Measurements from ENCODE around the gene OPCML. TPM values are rescaled to one million over a fixed set of nuclear protein-coding genes. Genes with fewer than 3 reads are reported as not detected.

OPCML gene
- total RNA-seq, 4 donors from 2014 or later = 0.15 TPM; not detected in 3

- DNase-seq (ENCODE audit: low spot score in 2 of 2) = no peak
- H3K27ac ChIP-seq = no peak overlapping the region
- WGBS = 79% methylated on average over 7 of the region's 7 CpGs
- H3K4me1 ChIP-seq = no peaks in the 10 kb centered on the region
- H3K9me3 ChIP-seq = no peaks in the 10 kb centered on the region
- peaks cover 4% of the 10 kb centered on the region for H3K27me3 ChIP-seq
- no peak for TF ChIP-seq CTCF (IDR thresholded peaks at IDR 0.05)
- no peak for TF ChIP-seq EP300 (IDR thresholded peaks at IDR 0.05)
- TF ChIP-seq POLR2AphosphoS5 (IDR thresholded peaks at IDR 0.05) = no peak
- no peak for TF ChIP-seq POLR2A (IDR thresholded peaks at IDR 0.05)
- no peaks in the 10 kb centered on the region for H3K36me3 ChIP-seq
- no peak overlapping the region for H3K4me3 ChIP-seq
Observed at GRCh38 chr11:132451942-132452601, 1080.2 kb downstream of the OPCML start.

- 86% methylated on average over 3 of the region's 3 CpGs for WGBS
- H3K27me3 ChIP-seq = peaks cover 4% of the 10 kb centered on the region
Observed at GRCh38 chr11:132450631-132451030, 1081.7 kb downstream of the OPCML start.

GRCh38 chr11:132448334-132448995 lies 1083.8 kb downstream of the OPCML start:
- 89% methylated on average over 4 of the region's 4 CpGs for WGBS
- Histone ChIP-seq H3K27me3 (no peaks in the 10 kb centered on the region), H3K27ac (no peak overlapping the region), H3K36me3 (no peaks in the 10 kb centered on the region), H3K9me3 (no peaks in the 10 kb centered on the region), H3K4me1 (no peaks in the 10 kb centered on the region), H3K4me3 (no peak overlapping the region)
- TF ChIP-seq POLR2A (IDR thresholded peaks at IDR 0.05) (no peak), CTCF (IDR thresholded peaks at IDR 0.05) (no peak), EP300 (IDR thresholded peaks at IDR 0.05) (no peak), POLR2AphosphoS5 (IDR thresholded peaks at IDR 0.05) (no peak)
- DNase-seq (ENCODE audit: low spot score in 2 of 2) = no peak

More at GRCh38 chr11:132450631-132451030, 1081.7 kb downstream of the OPCML start:
- H3K4me1 ChIP-seq = no peaks in the 10 kb centered on the region
- DNase-seq (ENCODE audit: low spot score in 2 of 2) = no peak
- TF ChIP-seq POLR2A (IDR thresholded peaks at IDR 0.05) = no peak
- no peak for TF ChIP-seq EP300 (IDR thresholded peaks at IDR 0.05)
- no peak for TF ChIP-seq CTCF (IDR thresholded peaks at IDR 0.05)
- no peak for TF ChIP-seq POLR2AphosphoS5 (IDR thresholded peaks at IDR 0.05)
- H3K9me3 ChIP-seq = no peaks in the 10 kb centered on the region
- H3K36me3 ChIP-seq = no peaks in the 10 kb centered on the region
- H3K27ac ChIP-seq = no peak overlapping the region
- H3K4me3 ChIP-seq = no peak overlapping the region

- Histone ChIP-seq H3K4me3 (no peak overlapping the region), H3K27me3 (no peaks in the 10 kb centered on the region), H3K9me3 (no peaks in the 10 kb centered on the region), H3K27ac (no peak overlapping the region), H3K4me1 (no peaks in the 10 kb centered on the region), H3K36me3 (no peaks in the 10 kb centered on the region)
- WGBS = no CpG with 5 or more reads among the region's 1 CpG
- TF ChIP-seq CTCF (IDR thresholded peaks at IDR 0.05) (no peak), POLR2AphosphoS5 (IDR thresholded peaks at IDR 0.05) (no peak), EP300 (IDR thresholded peaks at IDR 0.05) (no peak), POLR2A (IDR thresholded peaks at IDR 0.05) (no peak)
- no peak for DNase-seq (ENCODE audit: low spot score in 2 of 2)
Observed at GRCh38 chr11:132447761-132448160, 1084.5 kb downstream of the OPCML start.

DNA sequence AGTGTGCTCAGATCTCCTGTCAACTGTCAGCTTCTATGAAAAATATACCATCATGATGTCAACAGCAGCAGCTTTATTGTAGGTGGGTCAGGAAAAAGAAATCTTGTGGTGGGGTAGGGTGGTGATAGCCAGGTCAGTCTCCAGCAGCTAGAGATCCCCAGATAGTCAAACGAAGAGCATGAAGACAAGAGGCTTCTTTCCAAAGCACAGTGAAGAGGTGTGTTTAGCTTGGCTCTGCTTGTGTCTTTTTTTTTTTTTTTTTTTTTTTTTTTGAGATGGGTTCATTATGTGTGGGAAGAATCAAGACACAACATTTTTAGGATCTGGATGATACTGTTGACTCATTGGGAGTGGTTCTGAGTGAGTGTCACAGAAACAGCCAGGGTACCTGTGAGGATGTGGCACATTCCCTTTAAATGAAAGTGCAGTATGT lies 1086.4 kb downstream of the OPCML start:
- DNase-seq (ENCODE audit: low spot score in 2 of 2) = no peak
- H3K27ac ChIP-seq = no peak overlapping the region
- TF ChIP-seq EP300 (IDR thresholded peaks at IDR 0.05) (no peak), POLR2AphosphoS5 (IDR thresholded peaks at IDR 0.05) (no peak), POLR2A (IDR thresholded peaks at IDR 0.05) (no peak), CTCF (IDR thresholded peaks at IDR 0.05) (no peak)
- H3K4me1 ChIP-seq = no peaks in the 10 kb centered on the region
- 46% methylated on average over 1 of the region's 1 CpG for WGBS
- no peaks in the 10 kb centered on the region for H3K27me3 ChIP-seq
- no peaks in the 10 kb centered on the region for H3K36me3 ChIP-seq
- H3K4me3 ChIP-seq = no peak overlapping the region
- no peaks in the 10 kb centered on the region for H3K9me3 ChIP-seq

Data from suprapubic skin (tissue), 4 donors.